HepG2 (cell line): ENCODE measurements around the gene ZNF414. TPM values are rescaled to one million over a fixed set of nuclear protein-coding genes. Genes with fewer than 3 reads are reported as not detected.

Source experiments
- AKNA ChIP-seq: sonication (generic); formaldehyde crosslinking; IDR thresholded peaks from 2 replicates; pipeline ENCODE4 v1.4.0; 2020; ENCODE audit warnings: missing genetic modification reagents, borderline replicate concordance
- BCL6 ChIP-seq: IDR thresholded peaks from 2 replicates; pipeline ENCODE4 v1.6.1; 2016; ENCODE audit warnings: missing genetic modification reagents, missing compliant biosample characterization
- CREM ChIP-seq, 2 experiments: sonication (generic) in 1 of 2; formaldehyde crosslinking in 1 of 2; IDR thresholded peaks; 2 replicates each; pipeline versions ENCODE4 v1.4.0 to v1.6.1; 2016 to 2020; ENCODE audit warnings: antibody characterized with exemption in 1 of 2, mild to moderate bottlenecking in 1 of 2, missing genetic modification reagents in 1 of 2
- FOXC1 ChIP-seq: sonication (generic); formaldehyde crosslinking; IDR thresholded peaks from 2 replicates; pipeline ENCODE4 v1.8.0; 2022; ENCODE audit warnings: mild to moderate bottlenecking, missing genetic modification reagents, borderline replicate concordance
- GATAD2A ChIP-seq: IDR thresholded peaks from 2 replicates; pipeline ENCODE4 v1.6.1; 2016
- KDM2A ChIP-seq: sonication (generic); formaldehyde crosslinking; IDR thresholded peaks from 2 replicates; pipeline ENCODE4 v1.4.0; 2020; ENCODE audit warnings: low read depth, missing genetic modification reagents, borderline replicate concordance
- LCORL ChIP-seq, 2 experiments: fragments of 450-650 bp in 1 of 2; sonication (generic) in 1 of 2; formaldehyde crosslinking in 1 of 2; IDR thresholded peaks; 2 replicates each; pipeline versions ENCODE4 v1.5.0 to v1.6.1; 2017 to 2020; ENCODE audit warnings: antibody characterized with exemption in 1 of 2, missing genetic modification reagents in 1 of 2
- NFKBIZ ChIP-seq: IDR thresholded peaks from 2 replicates; pipeline ENCODE4 v1.6.1; 2018; ENCODE audit warnings: missing genetic modification reagents, missing compliant biosample characterization
- POLR2AphosphoS5 ChIP-seq: IDR thresholded peaks from 2 replicates; pipeline ENCODE4 v1.6.1; 2012; ENCODE audit warnings: low read depth, low read length
- YY1 ChIP-seq: IDR thresholded peaks from 2 replicates; pipeline ENCODE4 v1.6.1; 2011; ENCODE audit warnings: low read length, low read depth, moderate library complexity, mild to moderate bottlenecking; ENCODE audit not compliant: insufficient read depth, insufficient replicate concordance
- ZGPAT ChIP-seq: IDR thresholded peaks from 2 replicates; pipeline ENCODE4 v1.6.1; 2016; ENCODE audit warnings: mild to moderate bottlenecking
- ZNF205 ChIP-seq: IDR thresholded peaks from 2 replicates; pipeline ENCODE4 v1.6.1; 2018; ENCODE audit warnings: missing biosample characterization, missing genetic modification reagents
- ZNF331 ChIP-seq: sonication (generic); formaldehyde crosslinking; IDR thresholded peaks from 2 replicates; pipeline ENCODE4 v1.4.0; 2020; ENCODE audit warnings: missing genetic modification reagents
- ZNF580 ChIP-seq: IDR thresholded peaks from 2 replicates; pipeline ENCODE4 v1.6.1; 2016; ENCODE audit warnings: low read depth, borderline replicate concordance
- ZNF607 ChIP-seq: sonication (generic); formaldehyde crosslinking; IDR thresholded peaks from 2 replicates; pipeline ENCODE4 v1.5.1; 2020; ENCODE audit warnings: missing genetic modification reagents, mild to moderate bottlenecking, borderline replicate concordance
- ZNF687 ChIP-seq: sonication (generic); formaldehyde crosslinking; IDR thresholded peaks from 2 replicates; pipeline ENCODE4 v1.5.1; 2020; ENCODE audit warnings: mild to moderate bottlenecking, missing genetic modification reagents, moderate library complexity
- ZNF788 ChIP-seq: sonication (generic); formaldehyde crosslinking; IDR thresholded peaks from 2 replicates; pipeline ENCODE4 v1.5.0; 2020; ENCODE audit warnings: mild to moderate bottlenecking, missing genetic modification reagents, borderline replicate concordance
- polyA plus RNA-seq, 8 experiments: library from polyadenylated mRNA; depleted of rRNA in 3 of 8; stranded (reverse) in 7 of 8; unstranded in 1 of 8; fragments of >200 nt; fragmentation: Illumina TruSeq in 4 of 8; extraction: Trizol in 4 of 8; gene quantifications; 2 replicates each; pipeline versions ENCODE4 v1.2.1 to v1.2.3, GENCODE V29; 2011 to 2016; ENCODE audit warnings: low read depth in 4 of 8, missing spikeins in 1 of 8, mixed read lengths in 1 of 8; ENCODE audit not compliant: insufficient read depth in 1 of 8
- total RNA-seq, 5 experiments: library from RNA; depleted of rRNA; stranded (reverse); fragments of >200 nt; fragmentation: Illumina TruSeq; extraction: Trizol; gene quantifications; 2 replicates each; pipeline ENCODE4 v1.2.3, GENCODE V29; 2016; ENCODE audit warnings: low read depth in 1 of 5

The ZNF414 gene
- total and polyA plus RNA-seq, 2 of the 13 experiments (the other 11 are each of a cell fraction or from before 2014, with no cell fraction given): 2.5 to 4.0 TPM

- TF ChIP-seq YY1 (no peak), AKNA (CRISPR knock-in tag) (no peak), LCORL (IDR thresholded peaks at IDR 0.05) (no peak), LCORL (CRISPR knock-in tag; IDR thresholded peaks at IDR 0.05) (peak; percentile 34; the same call in 1 of the 2 replicates), BCL6 (CRISPR knock-in tag) (0 out of 2 replicates have a peak, but pooled peaks have one; percentile 15), GATAD2A (CRISPR knock-in tag) (peak; percentile 46; the same call in 1 of the 2 replicates), KDM2A (CRISPR knock-in tag) (peak; percentile 44; the same call in 1 of the 2 replicates), ZNF205 (CRISPR knock-in tag) (0 out of 2 replicates have a peak, but pooled peaks have one; percentile 44), CREM (IDR thresholded peaks at IDR 0.05) (peak; percentile 50), CREM (CRISPR knock-in tag; IDR thresholded peaks at IDR 0.05) (no peak), ZGPAT (CRISPR knock-in tag) (0 out of 2 replicates have a peak, but pooled peaks have one; percentile 6), POLR2AphosphoS5 (peak; percentile 63; the same call in 1 of the 2 replicates), ZNF788 (CRISPR knock-in tag) (peak; percentile 72; the same call in 1 of the 2 replicates), ZNF607 (CRISPR knock-in tag) (0 out of 2 replicates have a peak, but pooled peaks have one; percentile 12), NFKBIZ (CRISPR knock-in tag) (peak; percentile 29; the same call in 1 of the 2 replicates), FOXC1 (CRISPR knock-in tag) (peak; percentile 76; the same call in 1 of the 2 replicates), ZNF687 (CRISPR knock-in tag) (peak; percentile 43; the same call in 1 of the 2 replicates), ZNF580 (CRISPR knock-in tag) (0 out of 2 replicates have a peak, but pooled peaks have one; percentile 41), ZNF331 (peak; percentile 28; the same call in 1 of the 2 replicates)
Observed at GRCh38 chr19:8525401-8525684, 11.4 kb upstream of the ZNF414 start (continued).
